Stimulated activated memory B cell treated with anti-CD40 and anti-IgM and Interleukin-4, amounts not matched to agents 10 μg/mL and 1 μg/mL and 100 μg/mL, for 72 hours (primary cell): ENCODE data around the gene FBXO24.

Source experiments
- ATAC-seq: fragments of 150-1000 bp; cut with Tn5 transposase; 2 replicates; pipeline ENCODE4 v1.10.0; 2021
- H3K27ac Mint-ChIP-seq: one replicate; pipeline ENCODE4 v1.8.0; 2022; ENCODE audit warnings: mild to moderate bottlenecking, mixed read lengths
- H3K27me3 Mint-ChIP-seq: one replicate; pipeline ENCODE4 v1.8.0; 2022; ENCODE audit warnings: mixed read lengths
- H3K36me3 Mint-ChIP-seq: one replicate; pipeline ENCODE4 v1.8.0; 2022; ENCODE audit warnings: mixed read lengths
- H3K4me1 Mint-ChIP-seq: one replicate; pipeline ENCODE4 v1.8.0; 2022; ENCODE audit warnings: mixed read lengths
- H3K4me3 Mint-ChIP-seq: one replicate; pipeline ENCODE4 v1.8.0; 2022; ENCODE audit warnings: mild to moderate bottlenecking, moderate library complexity, mixed read lengths
- H3K9me3 Mint-ChIP-seq: one replicate; pipeline ENCODE4 v1.8.0; 2022; ENCODE audit warnings: mixed read lengths

The FBXO24 gene

GRCh38 chr7:100577103-100577502, 9.0 kb upstream of the FBXO24 start:
- peaks cover 6% of the 10 kb centered on the region for H3K4me1 Mint-ChIP-seq
- peaks cover 51% of the 10 kb centered on the region for H3K36me3 Mint-ChIP-seq
- no peak overlapping the region for H3K4me3 Mint-ChIP-seq
- no peak overlapping the region for H3K27ac Mint-ChIP-seq
- no peaks in the 10 kb centered on the region for H3K9me3 Mint-ChIP-seq
- ATAC-seq = no peak
- H3K27me3 Mint-ChIP-seq = no peaks in the 10 kb centered on the region

DNA sequence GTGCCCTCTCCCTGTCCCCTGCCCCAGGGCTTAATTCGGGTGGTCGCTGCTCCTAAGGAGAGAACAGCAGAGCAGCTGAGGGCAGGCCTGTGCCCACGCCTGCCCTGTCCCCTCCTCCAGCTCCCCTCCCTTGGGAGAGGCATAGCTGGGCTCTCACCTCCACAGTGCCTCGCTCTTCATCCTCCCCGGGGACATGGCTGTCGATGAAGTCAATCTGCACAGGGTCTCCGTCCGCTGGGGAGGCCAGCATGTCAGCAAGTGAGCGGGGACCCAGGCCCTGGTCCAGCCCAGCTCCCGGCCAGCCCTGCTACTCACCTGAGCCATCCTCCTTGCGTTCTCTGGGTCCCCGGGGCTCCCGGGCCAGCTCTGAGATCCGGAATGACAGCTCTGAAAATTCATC, 8.6 kb upstream of the FBXO24 start:
- H3K36me3 Mint-ChIP-seq = peaks cover 47% of the 10 kb centered on the region

DNA sequence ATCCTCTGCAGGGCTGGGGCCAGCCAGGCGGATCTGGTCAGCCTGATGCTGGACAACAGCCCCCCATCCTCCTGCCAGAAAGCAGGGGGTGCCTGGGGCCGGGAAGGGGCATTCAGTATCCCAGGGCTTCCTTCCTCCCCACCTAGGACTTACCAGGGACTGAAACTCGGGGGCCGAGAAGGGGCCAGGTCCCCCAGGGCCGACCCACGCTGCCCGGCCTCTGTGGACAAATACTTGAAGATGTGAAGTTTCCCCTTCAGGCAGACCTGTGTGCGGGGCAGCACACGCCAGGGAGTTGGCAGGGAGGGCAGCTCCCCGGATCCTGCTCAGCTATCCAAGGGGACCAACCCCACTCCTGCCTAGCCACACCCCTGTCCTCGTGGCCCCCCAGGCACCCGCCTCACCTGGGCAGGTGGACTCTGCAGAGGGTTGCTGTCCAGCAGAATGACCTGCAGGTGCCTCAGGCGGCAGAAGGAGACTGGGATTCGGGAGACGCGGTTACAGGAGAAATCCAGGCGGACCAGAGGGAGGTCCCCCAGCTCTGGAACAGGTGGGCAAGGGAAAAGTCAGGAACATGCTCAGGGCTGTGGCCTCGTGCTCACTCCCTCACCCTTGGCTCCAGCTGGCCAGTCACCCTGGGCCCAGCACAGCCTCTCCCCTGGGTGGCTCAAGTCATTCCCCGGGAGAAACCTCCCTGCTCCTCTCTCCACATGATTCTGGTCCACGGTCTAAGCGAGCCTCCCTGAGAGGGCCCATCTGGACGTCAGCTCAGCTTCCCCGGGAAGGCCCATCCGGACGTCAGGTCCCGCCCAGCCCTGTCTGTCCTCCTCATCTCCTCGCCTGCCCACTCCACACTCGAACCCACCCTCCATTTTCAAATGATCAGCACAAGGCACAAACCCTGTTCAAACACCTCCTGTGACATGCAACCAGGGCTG, 7.6 kb upstream of the FBXO24 start:
- no peaks in the 10 kb centered on the region for H3K9me3 Mint-ChIP-seq
- H3K4me1 Mint-ChIP-seq = peaks cover 5% of the 10 kb centered on the region
- H3K4me3 Mint-ChIP-seq = no peak overlapping the region
- no peak overlapping the region for H3K27ac Mint-ChIP-seq
- H3K27me3 Mint-ChIP-seq = no peaks in the 10 kb centered on the region
- no peak for ATAC-seq
- peaks cover 39% of the 10 kb centered on the region for H3K36me3 Mint-ChIP-seq

More for the DNA sequence above, 8.6 kb upstream of the FBXO24 start:
- peaks cover 2% of the 10 kb centered on the region for H3K4me1 Mint-ChIP-seq
- no peak overlapping the region for H3K4me3 Mint-ChIP-seq
- no peaks in the 10 kb centered on the region for H3K9me3 Mint-ChIP-seq
- no peak for ATAC-seq
- no peaks in the 10 kb centered on the region for H3K27me3 Mint-ChIP-seq
- no peak overlapping the region for H3K27ac Mint-ChIP-seq

GRCh38 chr7:100580466-100581283, 5.5 kb upstream of the FBXO24 start:
- Mint-ChIP-seq H3K9me3 (no peaks in the 10 kb centered on the region), H3K27me3 (no peaks in the 10 kb centered on the region), H3K36me3 (peaks cover 23% of the 10 kb centered on the region), H3K27ac (no peak overlapping the region), H3K4me1 (peaks cover 24% of the 10 kb centered on the region), H3K4me3 (no peak overlapping the region)
- no peak for ATAC-seq

- H3K36me3 Mint-ChIP-seq = peaks cover 8% of the 10 kb centered on the region
- H3K9me3 Mint-ChIP-seq = no peaks in the 10 kb centered on the region
Observed at GRCh38 chr7:100582041-100582579, 4.0 kb upstream of the FBXO24 start.

DNA sequence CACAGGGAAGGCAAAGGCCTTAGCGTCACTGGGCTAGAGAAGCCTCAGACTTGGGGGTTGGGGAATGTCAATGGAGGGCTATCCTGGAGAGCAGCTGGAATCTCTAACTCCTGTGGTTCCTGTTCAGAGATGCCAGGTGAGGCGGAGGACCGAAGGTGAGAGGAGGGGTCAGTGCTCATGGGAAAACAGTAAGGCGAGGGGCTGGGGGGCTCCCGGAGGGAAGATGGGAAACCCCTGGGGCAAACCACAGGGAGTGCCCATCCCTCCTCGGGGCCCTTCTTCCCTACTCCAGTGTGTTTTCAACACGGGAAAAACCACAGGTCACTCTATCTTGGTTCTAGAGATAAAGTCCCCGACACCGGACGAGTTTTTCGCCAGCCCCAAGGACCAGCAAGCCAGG, 3.5 kb upstream of the FBXO24 start:
- H3K9me3 Mint-ChIP-seq = no peaks in the 10 kb centered on the region
- no peak for ATAC-seq

More at GRCh38 chr7:100582041-100582579, 4.0 kb upstream of the FBXO24 start:
- Mint-ChIP-seq H3K27ac (peak overlapping the region; percentile 92), H3K4me3 (peak overlapping the region; percentile 22), H3K27me3 (no peaks in the 10 kb centered on the region), H3K4me1 (peaks cover 24% of the 10 kb centered on the region)
- no peak for ATAC-seq

GRCh38 chr7:100583132-100584053, 2.7 kb upstream of the FBXO24 start:
- H3K4me1 Mint-ChIP-seq = peaks cover 24% of the 10 kb centered on the region
- H3K27ac Mint-ChIP-seq = peak overlapping the region; percentile 92
- H3K9me3 Mint-ChIP-seq = no peaks in the 10 kb centered on the region
- H3K27me3 Mint-ChIP-seq = no peaks in the 10 kb centered on the region
- peak overlapping the region; percentile 97 for H3K4me3 Mint-ChIP-seq
- peaks cover 7% of the 10 kb centered on the region for H3K36me3 Mint-ChIP-seq
- peak; percentile 17 for ATAC-seq

More for the DNA sequence above, 3.5 kb upstream of the FBXO24 start:
- peak overlapping the region; percentile 22 for H3K4me3 Mint-ChIP-seq
- peaks cover 7% of the 10 kb centered on the region for H3K36me3 Mint-ChIP-seq
- H3K27ac Mint-ChIP-seq = peak overlapping the region; percentile 92
- H3K27me3 Mint-ChIP-seq = no peaks in the 10 kb centered on the region
- peaks cover 24% of the 10 kb centered on the region for H3K4me1 Mint-ChIP-seq

DNA sequence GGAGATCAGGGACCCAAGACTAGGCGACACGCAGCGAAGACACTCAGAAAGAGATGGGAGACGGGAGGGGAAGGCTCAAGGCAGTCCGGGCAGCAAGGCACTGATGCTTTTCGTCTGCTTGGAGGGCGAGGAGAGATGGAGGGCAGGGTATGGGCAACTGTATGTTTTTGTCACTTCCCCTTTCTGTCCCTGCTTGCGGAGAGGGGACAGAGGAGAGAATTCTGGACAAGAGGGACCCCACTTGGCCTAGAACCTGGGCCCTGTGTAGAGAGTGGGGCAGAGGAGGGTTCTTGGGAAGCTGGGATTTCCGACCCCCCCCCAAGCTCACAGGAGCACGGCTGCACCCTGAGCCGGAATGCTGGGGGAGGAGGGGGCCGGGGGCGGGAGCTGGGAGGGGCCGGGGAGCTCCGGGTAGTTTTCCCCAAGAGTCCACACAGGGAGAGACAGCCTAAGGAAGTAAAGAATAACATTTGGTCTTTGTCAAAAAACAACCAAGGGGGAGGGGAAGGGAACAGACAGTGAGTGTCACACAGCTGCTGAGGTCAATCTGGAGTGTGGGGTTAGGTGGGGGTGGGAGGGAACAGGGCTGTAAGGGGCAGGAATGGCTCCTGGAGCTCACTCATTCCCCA, 2.0 kb upstream of the FBXO24 start:
- H3K36me3 Mint-ChIP-seq = no peaks in the 10 kb centered on the region
- no peak for ATAC-seq
- peak overlapping the region; percentile 97 for H3K4me3 Mint-ChIP-seq
- peaks cover 24% of the 10 kb centered on the region for H3K4me1 Mint-ChIP-seq
- H3K27me3 Mint-ChIP-seq = peaks cover under 1% of the 10 kb centered on the region
- H3K27ac Mint-ChIP-seq = peak overlapping the region; percentile 92
- H3K9me3 Mint-ChIP-seq = no peaks in the 10 kb centered on the region

GRCh38 chr7:100584683-100585510, 1.2 kb upstream of the FBXO24 start:
- no peaks in the 10 kb centered on the region for H3K9me3 Mint-ChIP-seq
- no peaks in the 10 kb centered on the region for H3K36me3 Mint-ChIP-seq
- H3K4me3 Mint-ChIP-seq = peak overlapping the region; percentile 97
- ATAC-seq = no peak
- peaks cover 7% of the 10 kb centered on the region for H3K27me3 Mint-ChIP-seq
- H3K4me1 Mint-ChIP-seq = peaks cover 24% of the 10 kb centered on the region
- peak overlapping the region; percentile 92 for H3K27ac Mint-ChIP-seq

DNA sequence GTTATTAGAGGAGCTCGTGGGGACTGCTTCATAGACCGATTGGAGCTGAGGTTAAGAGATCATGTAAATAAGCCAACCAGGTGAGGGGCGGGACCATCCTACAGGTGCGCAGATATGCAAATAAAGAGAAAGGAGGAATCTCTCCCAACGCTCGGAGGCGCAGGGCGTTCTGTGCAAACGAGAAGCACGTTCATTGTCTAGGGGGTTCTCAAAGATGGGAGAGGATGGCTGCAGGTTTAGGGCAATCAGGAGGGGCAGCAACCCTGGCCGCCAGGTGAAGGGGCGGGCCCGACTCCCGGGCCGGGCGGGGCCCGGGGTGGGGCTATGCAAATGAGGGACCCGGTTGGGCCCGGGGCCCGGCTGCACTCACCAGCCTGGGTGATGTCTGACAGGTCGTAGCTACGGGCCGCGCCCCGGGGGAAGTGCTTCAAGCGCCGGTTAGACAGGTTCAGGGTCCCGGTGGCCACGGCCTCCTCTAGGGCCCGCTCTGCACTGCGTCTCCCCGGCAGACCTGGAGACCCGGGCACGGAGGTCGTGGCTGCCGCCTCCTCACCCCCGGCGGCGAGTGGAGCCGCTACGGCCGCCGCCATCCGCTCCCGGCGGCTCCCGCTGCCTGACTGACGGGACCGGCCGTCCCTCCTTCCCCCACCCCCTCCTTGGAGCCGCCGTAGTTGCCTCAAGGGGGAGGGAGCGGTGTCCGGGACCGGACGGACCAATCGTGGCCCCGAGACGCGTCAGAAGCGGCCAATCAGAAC, 440 bp upstream of the FBXO24 start, which contains the start of gene LRCH4:
LRCH4 (minus strand) TSS at position 619 of the 755 bp plus-strand sequence; CDS start at position 590, 29 bp downstream.
- Mint-ChIP-seq H3K9me3 (no peaks in the 10 kb centered on the region), H3K4me1 (peaks cover 24% of the 10 kb centered on the region), H3K4me3 (peak within 1 kb of the TSS; percentile 97), H3K27me3 (peaks cover 15% of the 10 kb centered on the region), H3K27ac (peak within 1 kb of the TSS; percentile 92), H3K36me3 (no peaks in the 10 kb centered on the region)
- peak; percentile 56 for ATAC-seq

GRCh38 chr7:100588438-100588837, 2.3 kb downstream of the FBXO24 start:
- Mint-ChIP-seq H3K36me3 (no peaks in the 10 kb centered on the region), H3K4me1 (peaks cover 19% of the 10 kb centered on the region), H3K4me3 (no peak overlapping the region), H3K27me3 (peaks cover 37% of the 10 kb centered on the region), H3K27ac (no peak overlapping the region), H3K9me3 (no peaks in the 10 kb centered on the region)
- ATAC-seq = no peak

- Mint-ChIP-seq H3K27ac (no peak overlapping the region), H3K36me3 (no peaks in the 10 kb centered on the region), H3K9me3 (no peaks in the 10 kb centered on the region), H3K4me1 (peaks cover 10% of the 10 kb centered on the region), H3K27me3 (peaks cover 45% of the 10 kb centered on the region), H3K4me3 (no peak overlapping the region)
- ATAC-seq = no peak
Observed at GRCh38 chr7:100589341-100589947, 3.3 kb downstream of the FBXO24 start.
